Measurements from ENCODE around the gene PCDHGB1.
"Not testable (repeated sequence)": the region's sequence is repeated elsewhere in the genome, so short reads cannot be mapped to it uniquely, and the experiment has no call there.

Gene PCDHGB1

DNA sequence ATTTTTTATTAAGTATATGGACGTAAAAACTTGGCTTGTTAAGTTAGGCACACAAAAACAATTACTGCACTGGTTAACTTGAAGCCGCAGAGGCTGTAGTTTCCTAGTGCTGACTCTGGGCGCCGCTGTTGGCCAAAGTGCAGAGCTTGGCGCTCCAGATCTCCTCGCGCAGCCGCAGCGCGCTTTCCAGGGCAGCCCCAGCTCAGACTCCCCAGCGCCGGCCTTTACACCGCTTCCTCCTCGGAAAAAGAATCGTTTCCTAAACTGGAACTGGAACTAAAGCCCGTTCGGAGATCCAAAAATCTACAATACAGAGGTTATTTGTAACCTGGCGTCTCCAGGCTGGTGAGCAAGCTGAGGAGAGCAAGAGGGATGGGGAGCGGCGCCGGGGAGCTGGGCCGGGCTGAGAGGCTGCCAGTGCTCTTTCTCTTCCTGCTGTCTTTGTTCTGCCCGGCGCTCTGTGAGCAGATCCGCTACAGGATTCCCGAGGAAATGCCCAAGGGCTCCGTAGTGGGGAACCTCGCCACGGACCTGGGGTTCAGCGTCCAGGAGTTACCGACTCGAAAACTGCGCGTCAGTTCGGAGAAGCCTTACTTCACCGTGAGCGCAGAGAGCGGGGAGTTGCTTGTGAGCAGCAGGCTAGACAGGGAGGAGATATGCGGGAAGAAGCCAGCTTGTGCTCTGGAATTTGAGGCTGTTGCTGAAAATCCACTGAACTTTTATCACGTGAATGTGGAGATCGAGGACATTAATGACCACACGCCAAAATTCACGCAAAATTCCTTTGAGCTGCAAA lies 48.1 kb downstream of the PCDHGB1 start, which contains the start of gene PCDHGB5:
Gene PCDHGB5 (plus strand): TSS at position 192 of the 796 bp plus-strand sequence. CDS start 181 bp downstream, at position 373.
- CTCF ChIA-PET, result interaction anchor here (0.7 to 2.9 kb wide), 7 partner anchors 10 to 169 kb away, joined by 3 to 15 read pairs (median 5); partner anchors contain the start of genes PCDHGA10, PCDHGA12, PCDHGB6 and PCDHGB7
- POLR2A ChIA-PET, result not testable (repeated sequence)
- TF ChIP-seq, protein P1, sequence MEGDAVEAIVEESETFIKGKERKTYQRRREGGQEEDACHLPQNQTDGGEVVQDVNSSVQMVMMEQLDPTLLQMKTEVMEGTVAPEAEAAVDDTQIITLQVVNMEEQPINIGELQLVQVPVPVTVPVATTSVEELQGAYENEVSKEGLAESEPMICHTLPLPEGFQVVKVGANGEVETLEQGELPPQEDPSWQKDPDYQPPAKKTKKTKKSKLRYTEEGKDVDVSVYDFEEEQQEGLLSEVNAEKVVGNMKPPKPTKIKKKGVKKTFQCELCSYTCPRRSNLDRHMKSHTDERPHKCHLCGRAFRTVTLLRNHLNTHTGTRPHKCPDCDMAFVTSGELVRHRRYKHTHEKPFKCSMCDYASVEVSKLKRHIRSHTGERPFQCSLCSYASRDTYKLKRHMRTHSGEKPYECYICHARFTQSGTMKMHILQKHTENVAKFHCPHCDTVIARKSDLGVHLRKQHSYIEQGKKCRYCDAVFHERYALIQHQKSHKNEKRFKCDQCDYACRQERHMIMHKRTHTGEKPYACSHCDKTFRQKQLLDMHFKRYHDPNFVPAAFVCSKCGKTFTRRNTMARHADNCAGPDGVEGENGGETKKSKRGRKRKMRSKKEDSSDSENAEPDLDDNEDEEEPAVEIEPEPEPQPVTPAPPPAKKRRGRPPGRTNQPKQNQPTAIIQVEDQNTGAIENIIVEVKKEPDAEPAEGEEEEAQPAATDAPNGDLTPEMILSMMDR (IDR thresholded peaks at IDR 0.05; ENCODE audit: control extremely low read depth, extremely low read depth, low read depth, missing control alignments), result peak; percentile 40
- peak; percentile 71 for DNase-seq (ENCODE audit: extremely low spot score)

DNA sequence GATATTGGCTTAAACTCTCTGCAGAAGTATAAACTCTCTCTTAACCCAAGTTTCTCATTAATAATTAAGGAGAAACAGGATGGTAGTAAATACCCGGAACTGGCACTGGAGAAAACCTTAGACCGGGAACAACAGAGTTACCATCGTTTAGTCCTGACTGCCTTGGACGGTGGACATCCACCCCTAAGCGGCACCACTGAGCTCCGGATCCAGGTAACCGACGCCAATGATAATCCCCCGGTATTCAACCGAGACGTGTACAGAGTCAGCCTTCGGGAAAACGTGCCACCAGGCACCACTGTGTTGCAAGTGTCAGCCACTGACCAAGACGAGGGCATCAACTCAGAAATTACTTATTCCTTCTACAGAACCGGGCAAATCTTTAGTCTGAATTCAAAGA lies 48.7 kb downstream of the PCDHGB1 start:
- no peak for DNase-seq (ENCODE audit: extremely low spot score)
- CTCF ChIA-PET, result interaction anchor here (1.0 kb wide), 1 partner anchor 19 kb away, joined by 3 read pairs; the partner anchor contains the start of gene PCDHGB7
- POLR2A ChIA-PET, result no interaction called here
- TF ChIP-seq, protein P1 (IDR thresholded peaks at IDR 0.05; ENCODE audit: control extremely low read depth, extremely low read depth, low read depth, missing control alignments), result no peak

DNA sequence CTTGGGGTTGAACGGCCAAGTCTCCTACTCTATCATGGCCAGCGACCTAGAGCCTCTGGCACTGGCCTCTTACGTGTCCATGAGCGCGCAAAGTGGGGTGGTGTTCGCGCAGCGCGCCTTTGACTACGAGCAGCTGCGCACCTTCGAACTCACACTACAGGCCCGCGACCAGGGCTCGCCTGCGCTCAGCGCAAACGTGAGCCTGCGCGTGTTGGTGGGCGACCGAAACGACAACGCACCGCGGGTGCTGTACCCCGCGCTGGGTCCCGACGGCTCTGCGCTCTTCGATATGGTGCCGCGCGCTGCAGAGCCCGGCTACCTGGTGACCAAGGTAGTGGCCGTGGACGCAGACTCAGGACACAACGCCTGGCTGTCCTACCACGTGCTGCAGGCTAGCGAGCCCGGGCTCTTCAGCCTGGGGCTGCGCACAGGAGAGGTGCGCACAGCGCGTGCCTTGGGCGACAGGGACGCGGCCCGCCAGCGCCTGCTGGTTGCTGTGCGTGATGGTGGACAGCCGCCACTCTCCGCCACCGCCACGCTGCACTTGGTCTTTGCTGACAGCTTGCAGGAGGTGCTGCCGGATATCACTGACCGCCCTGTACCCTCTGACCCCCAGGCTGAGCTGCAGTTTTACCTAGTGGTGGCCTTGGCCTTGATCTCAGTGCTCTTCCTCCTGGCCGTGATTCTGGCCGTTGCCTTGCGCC lies 49.8 kb downstream of the PCDHGB1 start:
- no peak for DNase-seq (ENCODE audit: extremely low spot score)
- TF ChIP-seq, protein P1 (IDR thresholded peaks at IDR 0.05; ENCODE audit: control extremely low read depth, extremely low read depth, low read depth, missing control alignments), result no peak
- ChIA-PET POLR2A (no interaction called here), CTCF (interaction anchor here (0.9 to 1.9 kb wide), 2 partner anchors 21 to 60 kb away, joined by 3 to 6 read pairs; partner anchors contain the start of gene PCDHGA11)
